Measurements from ENCODE around the gene RYK. TPM values are rescaled to one million over a fixed set of nuclear protein-coding genes. Genes with fewer than 3 reads are reported as not detected.

RYK gene
- total RNA-seq, 2 donors from 2014 or later, result 36.1 to 43.2 TPM

- Histone ChIP-seq H3K4me3 (no peak overlapping the region), H3K9me3 (no peaks in the 10 kb centered on the region), H3K27me3 (no peaks in the 10 kb centered on the region), H3K27ac (no peak overlapping the region), H3K36me3 (replicated peaks in 1 of 2; ENCODE audit: insufficient read depth in 1 of 2, low read depth in 2 of 2) (peaks cover 0 to 2% of the 10 kb centered on the region in 2 donors), H3K4me1 (no peaks in the 10 kb centered on the region)
- TF ChIP-seq CTCF (IDR thresholded peaks at IDR 0.05) (no peak), POLR2A (IDR thresholded peaks at IDR 0.05) (no peak)
- intact Hi-C loops (cut with DNase I), result no loop called here
- 89 to 93% methylated on average over 9 of the region's 9 CpGs for WGBS, 2 donors
- no peak for DNase-seq
- ATAC-seq, result no peak
These were observed 88.6 kb downstream of the RYK start for GRCh38 chr3:134161898-134162615.

- DNase-seq, result no peak
- 48 to 65% methylated on average over 2 of the region's 2 CpGs for WGBS, 2 donors
- H3K36me3 ChIP-seq (replicated peaks in 1 of 2; ENCODE audit: insufficient read depth in 1 of 2, low read depth in 2 of 2), result peaks cover 0 to 5% of the 10 kb centered on the region in 2 donors
- TF ChIP-seq POLR2A (IDR thresholded peaks at IDR 0.05) (no peak), CTCF (IDR thresholded peaks at IDR 0.05) (no peak)
- H3K27ac ChIP-seq, result no peak overlapping the region
- no peak overlapping the region for H3K4me3 ChIP-seq
- intact Hi-C loops (cut with DNase I), result no loop called here
- no peak for ATAC-seq
- H3K9me3 ChIP-seq, result no peaks in the 10 kb centered on the region
- no peaks in the 10 kb centered on the region for H3K4me1 ChIP-seq
- H3K27me3 ChIP-seq, result no peaks in the 10 kb centered on the region
These were observed 95.2 kb downstream of the RYK start for GRCh38 chr3:134155446-134155845.

- Histone ChIP-seq H3K36me3 (replicated peaks in 1 of 2; ENCODE audit: insufficient read depth in 1 of 2, low read depth in 2 of 2) (peaks cover 0 to 3% of the 10 kb centered on the region in 2 donors), H3K27ac (no peak overlapping the region), H3K9me3 (no peaks in the 10 kb centered on the region), H3K4me1 (no peaks in the 10 kb centered on the region), H3K27me3 (no peaks in the 10 kb centered on the region), H3K4me3 (no peak overlapping the region)
- ATAC-seq (no peak), DNase-seq (no peak)
- TF ChIP-seq POLR2A (IDR thresholded peaks at IDR 0.05), result no peak
- no peak for TF ChIP-seq CTCF (IDR thresholded peaks at IDR 0.05)
- intact Hi-C loops (cut with DNase I), result no loop called here
- WGBS, 2 donors, result 96 to 97% methylated on average over 13 of the region's 13 CpGs
These were observed 96.9 kb downstream of the RYK start for GRCh38 chr3:134153761-134154160.

GRCh38 chr3:134150476-134150875 lies 100.2 kb downstream of the RYK start:
- 67 to 71% methylated on average over 2 of the region's 2 CpGs for WGBS, 2 donors
- H3K4me1 ChIP-seq, result no peaks in the 10 kb centered on the region
- H3K4me3 ChIP-seq, result no peak overlapping the region
- ATAC-seq (peak; percentile 39), DNase-seq (no peak)
- intact Hi-C loops (cut with DNase I), result no loop called here
- no peaks in the 10 kb centered on the region for H3K27me3 ChIP-seq
- no peak overlapping the region for H3K27ac ChIP-seq
- TF ChIP-seq POLR2A (IDR thresholded peaks at IDR 0.05) (no peak), CTCF (IDR thresholded peaks at IDR 0.05) (no peak)
- no peaks in the 10 kb centered on the region for H3K36me3 ChIP-seq (replicated peaks in 1 of 2; ENCODE audit: insufficient read depth in 1 of 2, low read depth in 2 of 2)
- H3K9me3 ChIP-seq, result no peaks in the 10 kb centered on the region

GRCh38 chr3:134149286-134149685 lies 101.4 kb downstream of the RYK start:
- DNase-seq (no peak), ATAC-seq (no peak)
- Histone ChIP-seq H3K4me3 (no peak overlapping the region), H3K36me3 (replicated peaks in 1 of 2; ENCODE audit: insufficient read depth in 1 of 2, low read depth in 2 of 2) (no peaks in the 10 kb centered on the region), H3K9me3 (no peaks in the 10 kb centered on the region), H3K27ac (no peak overlapping the region), H3K27me3 (no peaks in the 10 kb centered on the region), H3K4me1 (no peaks in the 10 kb centered on the region)
- intact Hi-C loops (cut with DNase I), result no loop called here
- WGBS, 2 donors, result 80 to 83% methylated on average over 2 of the region's 2 CpGs
- TF ChIP-seq CTCF (IDR thresholded peaks at IDR 0.05) (no peak), POLR2A (IDR thresholded peaks at IDR 0.05) (no peak)
